GM19238 (cell line): ENCODE results near the gene LAMA5.

Experiments used
- DNase-seq: peaks from one replicate; pipeline ENCODE4 v3.0.0; 2011; ENCODE audit warnings: low spot score; ENCODE audit not compliant: insufficient read length

Gene LAMA5

DNA sequence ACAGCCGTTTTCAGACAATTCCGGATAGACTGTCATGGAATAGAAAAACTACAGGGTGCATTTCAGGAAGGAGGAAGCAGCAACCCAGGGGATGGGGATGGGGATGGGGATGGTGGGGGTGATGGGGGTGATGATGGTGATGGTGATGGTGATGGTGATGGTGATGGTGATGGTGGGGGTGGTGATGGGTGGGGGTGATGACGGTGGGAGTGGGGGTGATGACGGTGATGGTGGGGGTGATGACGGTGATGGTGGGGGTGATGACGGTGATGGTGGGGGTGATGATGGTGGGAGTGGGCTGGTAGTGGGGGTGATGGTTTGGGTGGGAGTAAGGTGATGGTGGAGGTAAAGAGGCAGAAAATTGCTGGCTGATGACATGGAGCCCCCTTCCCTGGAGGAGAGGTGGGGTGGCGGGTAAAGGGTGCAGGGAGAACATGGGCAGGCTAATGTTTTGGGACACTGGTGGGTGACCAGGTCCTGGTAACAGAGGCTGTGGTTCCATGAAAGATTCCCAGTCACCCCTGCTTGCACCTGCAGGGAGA lies 17.5 kb downstream of the LAMA5 start:
- no peak for DNase-seq

GRCh38 chr20:62348604-62349003 lies 18.5 kb downstream of the LAMA5 start:
- no peak for DNase-seq

DNA sequence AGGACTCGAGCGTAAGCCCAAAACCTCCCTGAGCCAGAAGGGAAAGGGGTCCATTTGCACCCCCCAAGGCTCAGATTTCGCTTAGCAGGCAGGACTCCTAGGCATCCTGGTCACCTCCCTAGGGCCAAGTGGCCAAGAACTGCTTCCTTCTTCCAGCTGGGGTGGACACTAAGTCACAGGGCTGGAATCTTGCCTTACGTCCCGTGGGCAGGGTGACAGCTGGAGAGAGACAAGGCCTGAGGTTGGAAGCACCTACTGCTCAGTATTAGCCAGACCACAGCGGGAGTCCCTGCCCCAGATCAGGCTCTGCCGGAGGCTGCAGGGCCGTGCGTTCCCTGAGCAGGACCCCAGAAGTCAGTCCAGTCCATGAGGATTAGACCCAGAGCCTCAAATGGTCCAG lies 19.7 kb downstream of the LAMA5 start:
- no peak for DNase-seq

GRCh38 chr20:62347151-62347404 lies 20.0 kb downstream of the LAMA5 start:
- DNase-seq: no peak

DNA sequence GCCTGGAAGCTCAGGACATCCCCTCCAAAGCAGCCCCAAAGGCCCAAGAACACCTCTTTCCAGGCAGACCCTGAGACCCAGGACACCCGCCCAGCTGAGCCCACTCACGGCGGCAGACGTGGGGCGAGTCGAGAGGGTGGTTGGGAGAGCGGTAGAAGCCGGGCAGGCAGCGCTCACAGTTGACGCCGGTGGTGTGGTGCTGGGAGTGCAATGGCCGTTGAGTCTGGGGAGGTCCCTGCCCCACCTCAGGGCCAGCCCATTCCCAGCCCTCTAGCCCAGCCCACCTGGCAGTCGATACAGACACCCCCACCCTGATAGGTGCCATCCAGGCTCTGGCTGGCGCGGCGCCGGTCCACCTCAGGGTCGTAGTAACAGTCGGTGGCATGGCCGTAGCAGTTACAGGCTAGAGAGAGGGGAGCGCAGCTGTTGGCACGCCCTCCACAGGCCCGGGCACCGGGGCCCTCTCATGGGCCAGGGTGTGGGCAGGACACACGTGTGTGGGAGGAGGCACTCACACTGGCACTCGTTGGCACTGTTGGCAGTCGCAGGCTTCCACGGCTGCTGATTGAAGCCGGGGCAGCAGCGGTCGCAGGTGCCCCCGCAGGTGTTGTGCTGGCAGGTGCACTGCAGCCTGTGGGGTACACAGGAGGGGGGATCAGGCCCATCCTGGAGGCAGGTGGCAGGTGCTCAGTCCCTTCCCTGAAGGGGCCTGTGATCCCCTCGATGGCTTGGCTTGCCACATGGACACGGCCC lies 20.5 kb downstream of the LAMA5 start:
- no peak for DNase-seq

DNA sequence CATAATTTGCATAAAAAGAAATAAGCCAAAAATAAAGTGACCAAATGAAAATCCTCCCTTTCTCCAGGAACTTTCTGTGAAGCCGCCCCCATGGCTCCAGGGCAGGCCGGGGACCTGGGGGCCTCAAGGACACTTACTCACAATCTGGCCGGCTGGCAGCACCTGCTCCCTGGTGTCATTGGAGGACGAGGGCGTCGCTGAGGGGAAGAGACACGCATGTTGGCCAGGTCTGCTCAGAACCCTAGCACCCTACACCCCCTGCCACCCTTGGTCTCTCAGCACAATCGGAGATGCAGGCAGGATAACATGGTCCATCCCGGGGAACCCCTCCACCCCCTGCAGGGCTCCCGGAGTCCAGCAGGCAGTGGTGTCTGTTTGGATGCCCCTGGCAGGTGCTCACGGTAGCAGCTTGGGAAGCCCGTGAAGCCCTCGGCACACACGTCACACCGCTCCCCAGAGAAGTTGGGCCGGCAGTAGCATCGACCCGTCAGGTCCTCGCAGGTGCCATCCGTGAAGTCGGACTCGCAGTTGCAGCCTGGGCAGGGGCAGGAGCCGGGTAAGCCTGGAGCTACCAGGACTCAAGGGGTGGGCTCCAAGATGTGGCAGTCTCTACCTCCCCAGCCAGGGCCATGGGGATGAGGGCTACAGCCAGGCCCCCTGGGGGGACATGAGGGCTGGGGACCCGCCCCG lies 21.3 kb downstream of the LAMA5 start:
- DNase-seq: no peak

DNA sequence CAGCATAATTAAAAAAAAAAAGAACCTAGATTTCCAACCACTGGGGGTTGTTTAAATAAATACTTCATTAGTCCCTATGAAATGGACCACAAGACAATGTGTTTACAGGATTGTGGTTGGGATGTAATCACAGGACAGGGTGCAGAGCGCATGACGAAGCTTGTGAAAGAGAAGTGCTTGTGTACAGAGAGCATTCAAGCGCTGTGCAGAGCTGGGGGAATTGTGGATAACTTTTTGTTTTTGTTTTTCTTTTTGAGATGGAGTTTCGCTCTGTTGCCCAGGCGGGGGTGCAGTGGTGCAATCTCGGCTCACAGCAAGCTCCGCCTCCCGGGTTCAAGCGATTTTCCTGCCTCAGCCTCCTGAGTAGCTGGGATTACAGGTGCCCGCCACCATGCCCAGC lies 22.3 kb downstream of the LAMA5 start:
- DNase-seq: no peak

DNA sequence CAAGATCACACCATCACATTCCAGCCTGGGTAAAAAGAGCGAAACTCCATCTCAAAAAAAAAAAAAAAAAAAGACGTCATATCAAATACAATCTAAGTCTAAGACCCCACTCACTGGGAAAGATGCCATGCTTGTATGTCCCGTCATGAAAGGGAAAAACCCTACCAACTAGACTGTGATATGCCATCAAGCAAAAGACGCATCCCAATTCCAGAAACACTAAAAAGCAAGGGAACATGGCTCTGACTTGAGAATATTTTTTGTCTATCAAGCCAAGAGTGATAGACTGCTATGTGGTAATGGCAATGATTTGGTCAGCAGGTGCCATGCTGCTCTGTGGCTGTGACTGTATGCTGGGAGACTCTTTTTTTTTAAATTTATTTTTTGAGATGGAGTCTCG lies 23.0 kb downstream of the LAMA5 start:
- no peak for DNase-seq

DNA sequence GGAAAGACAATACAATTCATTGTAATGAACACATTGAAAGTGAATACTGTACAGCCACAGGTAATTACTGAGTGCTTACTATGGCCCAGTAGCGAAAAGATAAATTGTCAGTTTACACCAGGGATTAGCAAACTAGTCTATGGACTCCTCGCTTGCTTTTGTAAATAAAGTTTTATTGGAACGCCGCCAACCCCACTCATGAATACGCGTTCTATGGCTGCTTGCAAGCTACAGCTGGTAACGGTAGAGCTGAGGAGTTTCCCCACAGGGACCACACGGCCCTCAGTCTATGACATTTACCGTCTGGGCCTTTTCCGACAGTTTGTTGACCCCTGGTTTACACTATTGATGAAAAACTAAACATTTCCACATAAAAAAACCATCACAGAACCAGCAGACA lies 24.2 kb downstream of the LAMA5 start:
- no peak for DNase-seq

DNA sequence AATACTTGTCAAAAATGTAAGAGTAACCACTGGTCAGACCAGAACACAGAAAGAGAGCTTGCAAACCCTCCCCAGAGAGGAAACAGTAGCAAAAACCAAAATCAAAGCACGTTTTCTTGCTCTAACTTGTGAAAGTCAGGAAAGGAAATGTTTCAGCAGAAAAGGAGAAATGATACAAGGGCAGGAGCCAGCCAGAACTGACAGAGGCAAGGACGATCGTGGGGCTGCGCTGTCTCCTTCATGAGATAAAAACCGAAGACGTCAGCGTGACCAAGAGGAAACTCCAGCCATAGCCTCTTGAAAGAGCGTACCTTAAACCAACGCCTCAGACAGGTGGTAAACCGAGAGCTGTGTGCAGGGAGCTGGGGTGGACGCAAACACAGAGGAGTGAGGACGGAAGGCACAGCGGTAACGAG lies 27.5 kb downstream of the LAMA5 start:
- DNase-seq: peak; percentile 78

DNA sequence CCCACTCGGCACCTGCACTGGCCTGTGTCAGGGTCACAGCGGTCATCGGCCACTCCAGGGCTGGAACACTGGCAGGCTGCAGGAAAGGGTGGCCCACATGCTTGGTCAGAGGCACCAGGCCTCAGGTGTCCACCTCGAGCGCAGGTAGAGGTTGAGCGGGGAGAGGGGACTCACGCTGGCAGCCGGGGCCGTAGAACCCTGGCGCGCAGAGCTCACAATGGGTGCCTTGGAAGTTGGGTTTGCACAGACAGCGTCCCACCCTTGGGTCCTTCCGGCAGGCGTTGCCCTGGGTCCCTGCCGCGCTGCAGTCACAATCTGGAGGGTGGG lies 28.9 kb downstream of the LAMA5 start:
- DNase-seq: no peak

GRCh38 chr20:62337558-62338293 lies 29.4 kb downstream of the LAMA5 start:
- no peak for DNase-seq

DNA sequence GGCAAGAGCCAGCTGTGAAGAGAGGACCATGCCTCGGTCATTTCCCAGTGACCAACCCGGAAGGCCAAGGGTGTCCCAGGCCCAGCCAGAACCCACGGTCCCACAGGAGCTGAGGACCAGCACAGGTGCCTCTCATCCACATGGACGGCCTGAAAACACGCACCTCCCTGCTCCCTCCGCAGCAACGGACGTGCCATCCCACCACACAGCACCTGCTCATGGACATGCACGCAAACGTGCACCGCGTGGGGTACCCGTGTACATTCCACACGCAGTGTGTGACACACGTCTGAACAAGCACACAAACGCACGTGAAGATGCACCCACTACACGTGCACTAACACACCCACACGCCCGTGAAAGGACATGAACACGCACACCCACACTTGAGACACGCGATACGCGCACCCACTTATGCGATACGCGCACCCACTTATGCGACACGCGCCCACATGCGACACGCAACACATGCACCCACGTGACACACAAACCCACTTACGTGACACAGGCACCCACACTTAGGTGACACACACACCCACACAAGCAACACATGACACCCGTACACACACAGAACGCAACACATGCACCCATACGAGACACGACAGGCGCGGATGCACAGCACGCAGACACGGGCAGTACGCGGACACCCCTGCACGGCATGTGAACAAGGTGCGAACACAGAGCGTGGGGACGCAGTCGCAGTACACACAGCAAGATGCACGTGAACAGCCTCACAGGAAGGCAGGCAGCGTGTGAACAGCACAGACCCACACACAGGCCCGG lies 30.1 kb downstream of the LAMA5 start:
- no peak for DNase-seq

- no peak for DNase-seq
Observed at GRCh38 chr20:62336329-62336728, 30.8 kb downstream of the LAMA5 start.

DNA sequence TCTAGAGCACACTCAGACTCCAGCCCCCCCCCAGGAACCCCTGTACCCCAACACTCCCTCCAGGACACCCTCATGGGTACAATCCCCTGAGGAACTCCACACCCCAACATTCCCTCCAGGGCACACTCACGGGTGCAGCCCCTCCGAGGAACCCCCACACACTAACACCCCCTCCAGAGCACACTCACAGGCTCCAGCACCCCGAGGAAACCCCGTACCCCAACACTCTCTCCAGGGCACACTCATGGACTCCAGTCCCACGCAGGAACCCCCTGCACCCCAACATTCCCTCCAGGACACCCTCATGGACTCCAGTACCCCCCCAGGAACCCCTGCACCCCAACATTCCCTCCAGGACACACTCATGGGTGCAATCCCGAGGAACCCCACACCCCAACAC lies 31.6 kb downstream of the LAMA5 start:
- no peak for DNase-seq

DNA sequence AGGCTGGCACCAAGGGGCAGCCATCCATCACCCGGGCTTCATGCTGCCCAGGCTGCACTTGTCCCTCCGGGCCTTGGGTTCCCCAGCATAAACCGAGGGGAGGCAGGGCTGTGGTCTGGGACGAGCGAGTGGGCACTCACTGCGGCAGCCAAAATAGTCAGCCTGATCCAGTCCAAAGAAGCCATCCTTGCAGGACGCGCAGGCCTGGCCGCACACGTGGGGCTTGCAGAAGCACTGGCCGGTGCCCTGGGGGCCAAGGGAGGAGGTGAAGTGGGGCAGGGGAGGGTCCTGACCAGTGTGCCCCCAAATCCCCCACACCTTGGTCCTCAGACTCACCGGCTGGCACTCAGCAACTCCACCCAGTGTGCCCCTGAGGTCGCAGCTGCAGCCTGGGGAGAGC lies 32.2 kb downstream of the LAMA5 start:
- no peak for DNase-seq

DNA sequence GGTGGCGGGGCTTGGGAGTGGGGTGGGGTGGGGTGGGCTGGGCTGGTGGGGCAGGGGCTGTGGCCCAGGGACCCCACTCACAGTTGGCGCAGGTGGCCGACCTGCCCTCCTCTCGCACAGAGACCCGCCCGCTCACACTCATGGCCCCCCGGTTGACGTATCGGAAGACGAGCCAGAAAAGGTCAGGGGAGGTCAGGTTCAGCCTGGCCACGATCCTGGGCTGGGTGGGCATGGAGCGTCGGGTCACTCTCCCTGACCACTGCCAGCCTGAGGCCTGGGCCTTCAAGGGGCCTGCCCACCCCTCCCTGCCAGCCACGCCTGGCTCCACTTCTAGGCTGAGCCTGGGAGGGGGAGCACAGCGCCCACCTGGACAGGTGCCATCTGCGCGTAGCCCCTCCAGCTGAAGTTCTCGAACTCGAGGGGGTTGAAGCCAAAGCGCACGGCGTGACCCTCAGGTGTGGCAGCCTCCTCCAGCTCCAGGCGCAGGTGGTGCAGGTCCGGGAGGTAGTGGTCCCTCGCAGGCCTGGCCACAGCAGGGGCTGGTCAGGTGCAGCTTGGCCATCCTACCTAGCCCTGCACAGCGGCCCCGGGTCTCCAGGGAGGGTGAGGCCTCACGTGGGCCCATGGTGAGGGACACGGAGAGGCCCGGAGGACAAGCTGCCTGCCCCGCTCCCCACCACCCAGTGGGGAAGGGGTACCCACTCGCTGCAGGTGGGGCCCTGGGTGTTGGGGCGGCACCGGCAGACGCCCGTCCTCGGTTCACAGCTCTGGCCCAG lies 33.1 kb downstream of the LAMA5 start:
- no peak for DNase-seq

- DNase-seq: no peak
Observed at GRCh38 chr20:62332989-62333819, 33.9 kb downstream of the LAMA5 start.

GRCh38 chr20:62332421-62332820 lies 34.7 kb downstream of the LAMA5 start:
- no peak for DNase-seq

DNA sequence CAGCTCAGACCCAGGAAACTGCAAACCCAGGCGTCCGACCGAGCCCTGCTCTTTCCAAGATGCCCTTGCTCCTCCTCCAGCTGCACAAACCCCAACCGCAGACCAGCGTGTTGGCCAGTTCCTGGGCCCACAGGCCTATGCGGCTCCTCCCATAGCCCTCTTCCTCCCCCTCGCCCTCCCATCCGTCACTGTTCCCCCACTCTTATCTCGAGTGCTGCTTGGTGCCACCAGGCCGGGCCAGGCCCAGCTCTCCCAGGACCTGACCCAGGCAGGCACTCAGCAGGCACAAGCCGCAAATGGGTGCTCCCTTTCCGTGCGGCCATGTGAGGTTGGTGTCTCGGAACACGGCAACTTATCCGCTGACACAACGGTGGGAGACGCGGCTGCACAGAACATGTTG lies 35.8 kb downstream of the LAMA5 start:
- DNase-seq: no peak
